Measurements from ENCODE around the gene FYB2. TPM values are rescaled to one million over a fixed set of nuclear protein-coding genes. Genes with fewer than 3 reads are reported as not detected.
A peak's percentile ranks its signal among the peaks of the same experiment; 100 is the strongest.
"Not testable (repeated sequence)": the region's sequence is repeated elsewhere in the genome, so short reads cannot be mapped to it uniquely, and the experiment has no call there.

The FYB2 gene
- polyA plus RNA-seq, 1 donor = 0.90 TPM

DNA sequence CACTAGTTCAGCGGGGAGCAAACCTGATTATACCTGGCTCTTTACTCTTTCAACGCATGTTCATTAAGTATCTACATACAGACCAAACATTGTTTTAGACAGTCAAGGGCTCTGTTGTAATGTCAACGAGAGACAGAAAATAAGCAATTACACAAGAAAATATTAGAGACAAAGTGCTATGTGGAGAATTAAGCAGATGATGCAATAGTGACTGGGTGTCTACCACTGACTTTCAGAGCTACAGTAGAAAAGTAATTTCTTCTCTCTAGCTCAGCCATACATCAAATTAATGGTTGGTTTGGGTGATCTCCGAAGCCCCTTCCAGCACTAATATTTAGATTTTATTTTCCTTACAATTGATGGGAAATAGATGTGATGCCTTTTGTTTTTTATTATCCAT, 23.3 kb downstream of the FYB2 start:
- DNase-seq = no peak

- no peak for DNase-seq
Observed at GRCh38 chr1:56790036-56790435, 29.2 kb downstream of the FYB2 start.

DNA sequence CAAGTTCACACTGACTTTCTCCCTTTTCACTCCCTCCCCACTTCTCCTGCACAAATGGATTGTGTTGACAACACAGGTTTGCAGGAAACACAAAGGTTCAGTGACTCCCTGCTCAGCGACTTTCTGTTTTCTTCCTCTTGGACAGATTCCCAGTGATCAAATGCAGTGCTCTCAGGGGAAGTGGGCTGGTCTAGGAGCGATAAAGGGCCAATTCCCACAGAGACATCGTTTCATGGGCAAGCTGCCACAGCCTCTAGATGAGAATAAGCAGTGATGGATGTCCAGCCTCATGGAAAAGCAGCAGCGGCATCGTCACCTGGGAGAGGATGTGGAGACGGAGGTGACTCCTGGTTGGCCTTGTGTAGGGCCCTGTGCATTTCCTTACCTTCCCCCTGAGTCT, 30.6 kb downstream of the FYB2 start:
- DNase-seq = no peak

DNA sequence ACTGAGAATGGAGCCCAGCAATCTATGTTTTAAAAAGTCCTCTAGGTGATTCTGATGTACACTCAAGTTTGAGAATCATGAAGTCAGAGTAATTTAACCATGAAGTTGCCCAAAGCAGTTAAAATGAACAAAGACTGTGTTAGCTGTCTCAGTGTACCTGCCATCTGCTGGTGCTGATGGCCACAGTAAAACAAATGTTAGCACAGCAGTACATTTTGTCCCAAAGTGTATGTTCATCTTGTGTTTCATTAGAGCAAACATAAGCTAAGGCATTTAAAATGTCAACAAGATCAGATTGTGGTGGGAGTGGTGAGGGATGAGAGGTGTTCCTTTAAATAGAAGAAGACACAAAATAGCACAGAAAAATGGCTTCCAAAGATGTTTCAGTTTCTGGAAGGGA, 31.1 kb downstream of the FYB2 start:
- DNase-seq = no peak

DNA sequence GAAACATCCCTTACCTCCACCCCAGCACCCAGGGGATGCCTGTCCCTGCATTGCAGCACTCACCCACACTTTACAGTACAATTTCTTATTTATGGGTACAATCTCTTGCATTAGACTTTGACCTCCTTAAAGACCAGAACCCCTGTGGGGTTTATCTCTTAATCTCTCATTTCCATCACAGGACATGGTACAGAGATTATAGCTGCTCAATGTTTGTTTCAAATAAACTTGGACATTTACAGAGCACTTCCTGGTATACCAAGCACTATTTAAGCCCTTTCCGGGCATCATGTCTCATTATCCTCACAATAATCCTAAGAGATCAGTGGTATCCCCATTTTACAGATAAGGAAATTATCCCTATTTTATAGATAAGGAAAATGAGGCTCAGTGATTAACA, 31.9 kb downstream of the FYB2 start:
- DNase-seq = no peak

- no peak for DNase-seq
Observed at GRCh38 chr1:56782773-56783172, 36.4 kb downstream of the FYB2 start.

DNA sequence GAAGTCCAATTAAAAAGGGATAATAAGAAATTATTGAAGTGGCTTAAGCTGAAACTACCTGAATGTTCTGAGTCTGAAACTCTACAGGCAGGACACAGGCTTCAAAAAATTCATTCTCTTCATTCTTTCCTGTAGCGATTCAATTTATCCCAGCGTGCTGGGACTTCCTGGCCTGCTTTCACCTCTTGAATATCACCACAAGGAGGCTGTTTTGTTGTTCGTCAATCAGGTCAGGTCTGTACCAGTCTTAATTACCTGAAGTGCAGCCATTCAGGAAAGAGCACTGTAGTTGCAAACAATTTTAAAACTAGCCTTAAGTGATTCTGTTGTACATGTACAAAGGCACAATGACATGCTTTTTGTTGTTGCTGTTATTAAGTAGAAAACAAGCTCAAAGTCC, 38.4 kb downstream of the FYB2 start:
- DNase-seq = no peak

GRCh38 chr1:56780128-56780750, 39.0 kb downstream of the FYB2 start:
- DNase-seq = no peak

DNA sequence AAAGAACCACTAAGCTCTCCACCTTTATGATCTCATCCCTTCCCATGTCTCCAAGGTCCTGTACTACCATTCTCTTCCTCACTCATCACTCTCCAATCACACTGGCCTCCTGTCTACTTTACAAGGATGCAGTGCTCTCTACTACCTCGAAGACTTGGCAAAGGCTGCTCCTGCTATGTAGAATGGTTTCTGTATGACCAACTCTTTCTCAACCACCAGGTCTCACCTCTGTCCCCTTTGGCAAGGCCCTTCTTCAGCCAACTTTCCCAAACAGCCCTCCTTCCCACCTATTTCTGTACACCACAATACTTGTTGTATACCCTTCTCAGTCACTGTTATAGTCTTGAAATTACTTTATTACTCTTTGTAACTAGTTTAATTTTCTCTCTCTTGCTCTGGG, 41.2 kb downstream of the FYB2 start:
- DNase-seq = no peak

GRCh38 chr1:56774732-56775131, 44.5 kb downstream of the FYB2 start:
- DNase-seq = not testable (repeated sequence)

DNA sequence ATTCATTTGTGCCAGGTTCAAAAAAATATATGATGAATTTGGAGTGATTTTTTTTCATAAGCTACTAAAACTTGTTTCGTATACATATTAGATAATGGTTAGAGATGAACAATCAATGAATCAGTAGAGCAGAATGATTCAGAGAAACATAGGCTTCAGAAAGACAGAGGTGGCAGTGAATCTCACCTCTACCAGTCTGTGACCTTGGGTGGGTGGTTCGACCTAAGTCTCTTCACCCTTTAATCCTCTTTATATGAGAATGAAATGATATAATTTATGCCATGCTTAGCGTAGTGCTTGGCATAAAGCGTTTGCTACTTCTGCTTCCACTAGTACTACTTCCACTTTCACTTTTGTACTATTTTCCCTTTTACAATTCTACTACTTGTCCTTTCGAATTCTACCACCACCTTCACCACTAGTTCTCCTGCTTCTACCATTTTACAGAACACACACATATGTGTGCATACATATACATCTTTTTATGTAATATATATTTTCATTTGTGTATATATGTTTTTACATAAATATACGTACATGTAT, 45.1 kb downstream of the FYB2 start:
- no peak for DNase-seq

GRCh38 chr1:56773341-56774066, 45.7 kb downstream of the FYB2 start:
- no peak for DNase-seq

GRCh38 chr1:56771717-56772116, 47.5 kb downstream of the FYB2 start:
- no peak for DNase-seq

- no peak for DNase-seq
Observed at GRCh38 chr1:56758794-56759193, 60.4 kb downstream of the FYB2 start.

DNA sequence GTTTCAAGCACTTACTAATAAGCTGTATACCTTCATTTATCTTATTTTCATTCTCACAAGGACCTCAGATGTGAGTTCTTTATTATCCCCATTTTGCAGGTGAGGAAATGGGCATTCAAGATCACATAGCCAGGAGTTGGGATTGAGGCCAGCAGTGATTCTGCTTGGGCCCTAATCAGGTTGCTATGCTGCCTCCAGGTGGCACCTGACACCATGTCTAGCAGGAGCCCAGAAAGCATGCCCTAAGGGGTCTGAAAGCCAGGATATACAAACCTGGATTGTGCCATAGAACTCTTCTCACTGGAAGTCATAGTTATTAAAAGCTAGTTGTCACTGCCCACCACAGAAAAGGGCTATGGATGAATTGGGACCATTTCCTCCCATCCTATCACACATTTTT, 61.1 kb downstream of the FYB2 start:
- peak; percentile 19 for DNase-seq

DNA sequence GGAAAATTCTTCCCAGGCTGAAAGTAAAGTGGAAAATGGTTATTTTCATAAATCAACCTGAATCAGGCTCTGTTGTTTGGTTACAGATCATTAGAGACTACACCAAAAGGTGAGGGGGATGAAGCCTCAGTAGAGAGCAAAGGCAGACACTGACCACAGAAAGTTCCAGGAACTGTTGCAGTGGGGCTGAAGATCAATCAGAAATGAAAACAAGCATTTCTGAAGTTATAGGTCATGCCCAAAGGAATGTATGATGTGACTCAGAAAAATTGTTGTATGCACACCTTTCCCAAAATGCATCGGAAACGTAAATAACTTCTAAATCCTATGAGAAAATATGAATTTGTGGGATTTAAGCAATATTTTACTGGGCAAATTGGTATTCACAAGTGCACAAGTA, 63.3 kb downstream of the FYB2 start:
- no peak for DNase-seq

DNA sequence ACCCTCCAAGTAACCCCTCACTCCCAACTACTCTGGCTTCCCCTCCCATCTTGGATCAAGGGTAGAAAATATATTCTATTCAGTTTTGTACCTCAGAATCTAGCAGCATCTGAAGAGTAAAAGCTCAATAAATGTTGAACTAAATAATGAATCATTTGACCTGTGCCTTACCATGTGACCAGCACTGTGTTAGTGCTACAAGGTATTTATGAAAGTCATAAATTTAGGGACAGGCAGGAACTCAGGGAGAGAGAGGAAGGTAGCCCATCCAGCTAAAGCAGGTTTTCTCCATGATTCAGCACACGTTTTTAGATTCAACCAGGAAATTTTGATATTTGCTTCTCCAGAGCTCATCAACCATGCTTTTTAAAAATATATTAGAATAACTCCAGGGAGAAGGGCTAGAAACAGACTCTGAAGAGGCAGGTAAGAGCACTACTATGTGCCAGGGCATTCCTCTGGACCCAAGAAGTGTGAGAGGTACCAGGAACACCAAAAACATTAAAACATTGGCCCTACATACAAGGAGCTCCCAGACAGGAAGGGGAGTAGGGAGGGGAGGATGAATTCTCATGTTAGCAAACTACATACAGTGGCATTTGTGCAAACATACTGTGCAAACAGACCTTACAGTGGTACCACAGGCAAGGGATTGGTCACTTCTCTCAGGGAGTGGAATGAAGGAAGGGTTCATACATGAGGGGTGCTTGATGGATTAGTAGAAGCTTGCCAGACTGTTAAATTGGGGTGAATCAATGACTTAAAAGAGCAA, 64.3 kb downstream of the FYB2 start:
- no peak for DNase-seq

GRCh38 chr1:56745231-56745630, 74.0 kb downstream of the FYB2 start:
- no peak for DNase-seq

GRCh38 chr1:56728964-56729363, 90.2 kb downstream of the FYB2 start:
- DNase-seq = no peak

- DNase-seq = no peak
Observed at GRCh38 chr1:56726706-56727105, 92.5 kb downstream of the FYB2 start.

DNA sequence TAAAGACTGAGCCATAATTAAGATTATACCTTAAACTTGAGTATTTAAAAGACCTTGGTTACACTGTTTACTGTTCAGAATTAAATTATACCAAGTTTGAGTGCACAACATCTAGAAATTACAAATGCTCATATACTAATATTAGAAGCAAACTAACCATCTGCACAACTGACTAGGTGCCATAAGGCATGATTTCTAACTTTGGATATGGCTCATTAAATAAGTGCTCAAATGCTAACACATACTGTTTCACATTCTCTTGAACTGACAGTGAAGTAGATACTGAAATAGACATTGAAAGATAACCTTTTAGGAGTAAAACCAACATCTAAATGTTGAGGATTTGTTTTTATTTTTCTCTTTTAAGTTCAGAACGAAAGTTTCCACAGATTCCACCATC, 100.0 kb downstream of the FYB2 start:
- DNase-seq = no peak

GRCh38 chr1:56715156-56715555, 104.0 kb downstream of the FYB2 start:
- DNase-seq = no peak

- DNase-seq = no peak
Observed at GRCh38 chr1:56713112-56713511, 106.1 kb downstream of the FYB2 start.

Measured in left kidney (tissue), 2 donors.